ENCODE results near the gene TARM1. TPM values are rescaled to one million over a fixed set of nuclear protein-coding genes. Genes with fewer than 3 reads are reported as not detected.
"Not testable (repeated sequence)": the region's sequence is repeated elsewhere in the genome, so short reads cannot be mapped to it uniquely, and the experiment has no call there.

Gene TARM1
- total RNA-seq, 1 donor from 2014 or later: not detected

DNA sequence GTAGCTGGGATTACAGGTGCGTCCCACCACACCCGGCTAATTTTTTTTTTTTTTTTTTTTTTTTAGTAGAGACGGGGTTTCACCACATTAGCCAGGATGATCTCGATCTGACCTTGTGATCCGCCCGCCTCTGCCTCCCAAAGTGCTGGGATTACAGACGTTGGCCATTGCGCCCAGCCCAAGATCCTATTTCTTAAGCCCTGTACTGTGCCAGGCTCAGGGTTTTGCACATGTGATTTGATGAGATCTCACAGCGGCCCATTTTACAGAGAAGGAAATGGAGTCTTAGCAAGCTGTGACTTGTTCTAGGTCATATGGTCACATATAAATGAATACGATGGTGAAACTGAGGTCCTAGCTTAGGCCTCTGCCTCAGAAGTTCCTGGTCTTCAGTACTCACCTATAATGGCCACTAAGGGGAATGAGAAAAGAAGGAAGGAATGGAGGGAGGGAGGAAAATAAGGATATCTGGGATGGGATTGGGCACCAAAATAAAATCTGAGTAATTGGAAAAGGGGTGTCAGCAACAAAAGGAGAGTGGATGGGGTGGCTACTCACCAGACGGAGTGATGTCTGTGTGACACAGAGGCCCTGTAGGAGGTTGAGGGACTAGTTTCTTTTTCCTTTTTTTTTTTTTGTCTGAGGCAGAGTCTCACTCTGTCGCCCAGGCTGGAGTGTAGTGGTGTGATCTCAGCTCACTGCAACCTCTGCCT, 18.2 kb upstream of the TARM1 start:
- peaks cover 23% of the 10 kb centered on the region for H3K4me1 Mint-ChIP-seq
- intact Hi-C loops (cut with micrococcal nuclease): no loop called here
- H3K27me3 Mint-ChIP-seq: peaks cover 6% of the 10 kb centered on the region
- ATAC-seq (ENCODE audit: low read depth): no peak
- peaks cover 4% of the 10 kb centered on the region for H3K36me3 Mint-ChIP-seq (ENCODE audit: low read depth)
- H3K4me3 Mint-ChIP-seq: no peak overlapping the region
- TF ChIP-seq, protein P1, sequence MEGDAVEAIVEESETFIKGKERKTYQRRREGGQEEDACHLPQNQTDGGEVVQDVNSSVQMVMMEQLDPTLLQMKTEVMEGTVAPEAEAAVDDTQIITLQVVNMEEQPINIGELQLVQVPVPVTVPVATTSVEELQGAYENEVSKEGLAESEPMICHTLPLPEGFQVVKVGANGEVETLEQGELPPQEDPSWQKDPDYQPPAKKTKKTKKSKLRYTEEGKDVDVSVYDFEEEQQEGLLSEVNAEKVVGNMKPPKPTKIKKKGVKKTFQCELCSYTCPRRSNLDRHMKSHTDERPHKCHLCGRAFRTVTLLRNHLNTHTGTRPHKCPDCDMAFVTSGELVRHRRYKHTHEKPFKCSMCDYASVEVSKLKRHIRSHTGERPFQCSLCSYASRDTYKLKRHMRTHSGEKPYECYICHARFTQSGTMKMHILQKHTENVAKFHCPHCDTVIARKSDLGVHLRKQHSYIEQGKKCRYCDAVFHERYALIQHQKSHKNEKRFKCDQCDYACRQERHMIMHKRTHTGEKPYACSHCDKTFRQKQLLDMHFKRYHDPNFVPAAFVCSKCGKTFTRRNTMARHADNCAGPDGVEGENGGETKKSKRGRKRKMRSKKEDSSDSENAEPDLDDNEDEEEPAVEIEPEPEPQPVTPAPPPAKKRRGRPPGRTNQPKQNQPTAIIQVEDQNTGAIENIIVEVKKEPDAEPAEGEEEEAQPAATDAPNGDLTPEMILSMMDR (IDR thresholded peaks at IDR 0.05): no peak
- ChIA-PET POLR2A (interaction anchor here (0.9 to 1.4 kb wide), 2 partner anchors 16 to 38 kb away, joined by 3 read pairs; partner anchors contain the start of genes CNOT3, PRPF31 and TFPT), CTCF (no interaction called here)
- no peak for DNase-seq
- H3K9me3 Mint-ChIP-seq: peaks cover 1% of the 10 kb centered on the region
- no peak overlapping the region for H3K27ac Mint-ChIP-seq

DNA sequence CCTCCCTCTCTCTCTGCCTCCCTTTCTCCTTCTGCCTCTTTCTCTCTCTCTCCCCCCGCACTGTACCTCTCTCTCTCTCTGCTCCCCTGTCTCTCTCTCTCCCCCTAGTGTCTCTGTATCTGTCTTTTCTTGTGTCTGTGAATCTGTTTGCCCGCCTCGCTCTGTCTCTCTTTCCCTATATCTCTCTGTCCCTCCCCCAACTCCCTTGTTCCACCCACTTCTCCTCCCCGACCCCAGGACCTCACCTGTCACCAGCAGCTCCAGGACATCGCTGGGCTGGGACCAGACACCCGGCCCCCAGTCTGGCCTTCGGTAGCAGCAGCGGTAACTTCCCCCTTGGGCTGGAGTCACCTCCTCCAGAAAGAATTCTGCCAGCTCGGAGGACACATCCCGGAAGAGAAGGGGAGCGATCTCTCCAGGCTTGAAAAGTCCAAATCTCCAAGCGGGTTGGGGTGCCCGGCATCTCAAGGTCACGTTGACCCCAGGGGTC, 15.5 kb upstream of the TARM1 start:
- peaks cover 12% of the 10 kb centered on the region for H3K27me3 Mint-ChIP-seq
- H3K27ac Mint-ChIP-seq: peak overlapping the region; percentile 26
- H3K4me3 Mint-ChIP-seq: peak overlapping the region; percentile 70
- peaks cover 9% of the 10 kb centered on the region for H3K4me1 Mint-ChIP-seq
- CTCF ChIA-PET: no interaction called here
- POLR2A ChIA-PET: interaction anchor here (0.6 to 1.3 kb wide), 4 partner anchors 13 to 352 kb away, joined by 3 to 16 read pairs (median 4); partner anchors contain the start of genes PRPF31 and TFPT
- peaks cover 3% of the 10 kb centered on the region for H3K9me3 Mint-ChIP-seq
- no peak for DNase-seq
- peak; percentile 43 for ATAC-seq (ENCODE audit: low read depth)
- TF ChIP-seq, protein P1 (IDR thresholded peaks at IDR 0.05): no peak
- no peaks in the 10 kb centered on the region for H3K36me3 Mint-ChIP-seq (ENCODE audit: low read depth)
- intact Hi-C loops (cut with micrococcal nuclease): no loop called here

DNA sequence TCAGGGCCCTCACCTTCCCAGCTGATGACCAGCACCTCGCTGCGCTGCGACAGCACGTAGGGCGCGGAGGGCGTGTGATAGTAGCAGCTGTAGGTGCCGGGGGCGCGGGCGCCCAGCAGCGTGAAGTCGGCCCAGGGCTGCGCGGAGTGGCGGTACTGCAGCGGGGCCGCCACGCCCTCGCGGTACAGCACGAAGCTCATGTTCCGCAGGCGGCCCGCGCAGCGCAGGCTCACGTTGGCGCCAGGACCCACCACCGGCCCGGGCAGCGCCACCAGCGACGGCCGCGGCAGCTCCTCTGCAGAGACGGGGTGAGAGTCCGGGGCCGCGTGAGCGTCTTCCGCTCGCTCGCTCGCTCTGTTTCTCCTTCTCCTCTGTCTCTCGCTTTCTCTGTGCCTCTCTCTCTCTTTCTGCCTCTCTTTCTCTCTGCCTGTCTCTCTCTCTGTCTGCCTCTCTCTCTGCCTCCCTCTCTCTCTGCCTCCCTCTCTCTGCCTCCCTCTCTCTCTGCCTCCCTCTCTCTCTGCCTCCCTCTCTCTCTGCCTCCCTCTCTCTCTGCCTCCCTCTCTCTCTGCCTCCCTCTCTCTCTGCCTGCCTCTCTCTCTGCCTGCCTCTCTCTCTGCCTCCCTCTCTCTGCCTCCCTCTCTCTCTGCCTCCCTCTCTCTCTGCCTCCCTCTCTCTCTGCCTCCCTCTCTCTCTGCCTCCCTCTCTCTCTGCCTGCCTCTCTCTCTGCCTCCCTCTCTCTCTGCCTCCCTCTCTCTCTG, 14.9 kb upstream of the TARM1 start:
- H3K36me3 Mint-ChIP-seq (ENCODE audit: low read depth); H3K4me1 Mint-ChIP-seq; intact Hi-C loops (cut with micrococcal nuclease); H3K27ac Mint-ChIP-seq; H3K9me3 Mint-ChIP-seq: not testable (repeated sequence)
- Mint-ChIP-seq H3K27me3 (peaks cover 12% of the 10 kb centered on the region), H3K4me3 (peak overlapping the region; percentile 72)
- DNase-seq (peak; percentile 44), ATAC-seq (ENCODE audit: low read depth) (peak; percentile 85)
- POLR2A ChIA-PET: interaction anchor here (0.7 to 1.3 kb wide), 4 partner anchors 12 to 70 kb away, joined by 3 to 16 read pairs (median 4); partner anchors contain the start of genes PRPF31 and TFPT
- CTCF ChIA-PET: interaction anchor here (0.9 kb wide), 1 partner anchor 303 kb away, joined by 3 read pairs; no protein-coding TSS in a partner anchor

DNA sequence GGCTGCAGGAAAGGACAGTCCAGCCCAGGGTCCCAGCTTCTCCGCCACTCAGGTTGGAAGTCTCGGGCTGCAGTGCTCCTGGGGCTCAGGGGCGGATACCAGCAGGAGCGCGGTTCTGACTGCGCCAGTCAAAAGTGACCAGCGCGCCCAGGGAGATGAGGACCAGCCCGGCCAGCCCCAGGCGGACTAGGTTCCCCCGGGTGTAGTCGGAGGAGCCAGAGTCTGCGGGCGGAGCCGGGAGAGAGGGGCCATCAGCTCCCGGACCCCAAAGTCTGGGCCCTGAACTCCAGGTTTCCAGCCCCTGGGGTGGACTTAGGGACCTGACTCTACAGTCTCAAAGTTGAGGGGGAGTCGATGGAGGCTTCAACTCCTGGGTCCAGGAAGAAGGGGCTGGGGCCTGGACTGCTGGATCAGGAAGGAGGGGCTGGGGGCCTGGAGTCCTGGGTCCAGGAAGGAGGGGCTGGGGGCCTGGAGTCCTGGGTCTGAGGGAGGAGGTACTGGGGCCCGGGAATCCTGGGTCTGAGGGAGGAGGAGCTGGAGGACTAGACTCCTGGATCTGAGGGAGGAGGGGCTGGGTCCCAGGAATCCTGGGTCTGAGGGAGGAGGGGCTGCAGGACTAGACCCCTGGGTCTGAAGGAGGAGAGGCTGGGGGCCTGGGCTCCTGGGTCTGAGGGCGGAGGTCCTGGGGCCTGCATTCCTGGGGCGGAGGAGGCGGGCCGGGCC, 14.1 kb upstream of the TARM1 start:
- Mint-ChIP-seq H3K4me1 (peaks cover 9% of the 10 kb centered on the region), H3K9me3 (peaks cover 3% of the 10 kb centered on the region), H3K27me3 (peaks cover 12% of the 10 kb centered on the region), H3K4me3 (no peak overlapping the region), H3K27ac (no peak overlapping the region), H3K36me3 (ENCODE audit: low read depth) (no peaks in the 10 kb centered on the region)
- ChIA-PET POLR2A (interaction anchor here (0.6 to 1.4 kb wide), 5 partner anchors 20 to 163 kb away, joined by 3 to 6 read pairs (median 3); partner anchors contain the start of genes PRPF31 and TFPT), CTCF (interaction anchor here (0.9 kb wide), 1 partner anchor 302 kb away, joined by 3 read pairs; no protein-coding TSS in a partner anchor)
- TF ChIP-seq, protein P1 (IDR thresholded peaks at IDR 0.05): no peak
- intact Hi-C loops (cut with micrococcal nuclease): no loop called here
- ATAC-seq (ENCODE audit: low read depth): no peak
- no peak for DNase-seq

DNA sequence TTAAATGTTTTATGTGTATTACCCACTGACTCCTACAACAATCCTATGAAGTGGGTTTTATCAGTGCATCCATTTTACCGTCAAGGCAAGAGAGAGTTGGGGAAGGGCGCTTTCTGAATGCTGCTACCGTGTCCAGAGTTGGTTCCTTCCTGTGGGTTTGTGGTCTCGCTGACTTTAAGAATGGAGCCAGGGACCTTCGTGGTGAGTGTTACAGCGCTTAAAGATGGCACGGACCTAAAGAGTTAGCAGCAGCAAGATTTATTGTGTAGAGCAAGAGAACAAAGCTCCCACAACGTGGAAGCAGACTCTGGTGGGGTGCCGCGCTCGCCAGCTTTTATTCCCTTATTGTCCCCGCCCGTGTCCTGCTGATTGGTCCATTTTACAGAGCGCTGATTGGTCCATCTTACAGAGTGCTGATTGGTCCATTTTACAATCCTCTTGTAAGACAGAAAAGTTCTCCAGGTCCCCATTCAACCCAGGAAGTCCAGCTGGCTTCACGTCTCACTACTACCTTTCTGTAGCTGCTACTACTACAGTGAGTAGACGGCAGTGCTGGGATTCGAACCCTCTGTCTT, 13.3 kb upstream of the TARM1 start:
- TF ChIP-seq, protein P1 (IDR thresholded peaks at IDR 0.05): no peak
- peaks cover 9% of the 10 kb centered on the region for H3K4me1 Mint-ChIP-seq
- intact Hi-C loops (cut with micrococcal nuclease): no loop called here
- DNase-seq: no peak
- no peak for ATAC-seq (ENCODE audit: low read depth)
- ChIA-PET POLR2A (interaction anchor here (0.6 to 1.4 kb wide), 2 partner anchors 112 to 163 kb away, joined by 3 to 6 read pairs; no protein-coding TSS in a partner anchor), CTCF (no interaction called here)
- H3K9me3 Mint-ChIP-seq: peaks cover 3% of the 10 kb centered on the region
- H3K36me3 Mint-ChIP-seq (ENCODE audit: low read depth): no peaks in the 10 kb centered on the region
- H3K27ac Mint-ChIP-seq: no peak overlapping the region
- H3K4me3 Mint-ChIP-seq: peak overlapping the region; percentile 15
- peaks cover 12% of the 10 kb centered on the region for H3K27me3 Mint-ChIP-seq
